Immature natural killer cell (primary cell): ENCODE data around the gene KCNA1. TPM values are rescaled to one million over a fixed set of nuclear protein-coding genes. Genes with fewer than 3 reads are reported as not detected.

Experiments used
- DNase-seq, 3 donors: peaks; one replicate each; pipeline ENCODE4 v3.0.0; 2022; ENCODE audit warnings: mixed read lengths in 1 of 3
- H3K27ac Mint-ChIP-seq, 6 donors: one replicate each; pipeline ENCODE4 v1.8.0; 2020; ENCODE audit warnings: mixed read lengths in 6 of 6, mild to moderate bottlenecking in 5 of 6, inconsistent platforms in 4 of 6, moderate library complexity in 3 of 6
- H3K27me3 Mint-ChIP-seq, 3 donors: one replicate each; pipeline ENCODE4 v1.8.0; 2020 to 2021; ENCODE audit warnings: low read depth in 3 of 3, mild to moderate bottlenecking in 3 of 3, mixed read lengths in 3 of 3, moderate library complexity in 3 of 3, inconsistent platforms in 1 of 3
- H3K36me3 Mint-ChIP-seq, 3 donors: one replicate each; pipeline ENCODE4 v1.8.0; 2020; ENCODE audit warnings: mixed read lengths in 3 of 3, inconsistent platforms in 2 of 3, mild to moderate bottlenecking in 2 of 3
- H3K4me1 Mint-ChIP-seq, 2 donors: one replicate each; pipeline ENCODE4 v1.8.0; 2020; ENCODE audit warnings: inconsistent platforms in 2 of 2, mild to moderate bottlenecking in 2 of 2, mixed read lengths in 2 of 2, moderate library complexity in 1 of 2
- H3K4me3 Mint-ChIP-seq, 5 donors: one replicate each; pipeline ENCODE4 v1.8.0; 2020; ENCODE audit warnings: mild to moderate bottlenecking in 5 of 5, mixed read lengths in 5 of 5, inconsistent platforms in 3 of 5, moderate library complexity in 3 of 5
- H3K9me3 Mint-ChIP-seq, 6 donors: one replicate each; pipeline ENCODE4 v1.8.0; 2020; ENCODE audit warnings: mild to moderate bottlenecking in 6 of 6, mixed read lengths in 6 of 6, inconsistent platforms in 4 of 6, moderate library complexity in 3 of 6
- polyA plus RNA-seq, 3 donors: library from polyadenylated mRNA; unstranded; fragments of 300-500 nt; fragmentation: Illumina TruSeq; gene quantifications; one replicate each; pipeline ENCODE4 v1.2.3, GENCODE V29; 2021

KCNA1 gene
- polyA plus RNA-seq, 3 donors from 2014 or later, result not detected

DNA sequence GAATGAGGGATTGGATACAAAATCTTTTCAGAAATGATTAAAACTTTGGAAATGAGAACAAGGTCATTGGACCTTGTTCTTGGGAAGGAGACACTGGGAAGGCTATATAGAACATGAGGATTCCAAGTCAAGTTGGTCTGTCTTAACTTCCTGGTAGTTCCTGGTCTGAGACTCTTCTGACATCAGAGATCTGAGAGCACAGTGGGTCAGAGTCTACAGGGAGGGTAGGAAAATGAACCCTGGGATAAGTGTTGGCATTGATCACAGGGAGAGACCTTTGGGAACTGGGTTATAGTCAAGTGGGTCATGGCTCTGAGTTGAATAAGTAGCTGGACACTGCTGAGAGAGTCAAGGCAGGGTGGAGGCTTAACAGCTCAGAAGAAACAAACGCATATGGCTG is 17.3 kb upstream of the KCNA1 start:
- H3K27me3 Mint-ChIP-seq, result peaks cover 1 to 17% (median 4%) of the 10 kb centered on the region in 3 donors
- H3K4me3 Mint-ChIP-seq, result no peak overlapping the region
- H3K36me3 Mint-ChIP-seq, result no peaks in the 10 kb centered on the region
- no peak overlapping the region for H3K27ac Mint-ChIP-seq
- DNase-seq, result no peak
- no peaks in the 10 kb centered on the region for H3K4me1 Mint-ChIP-seq
- no peaks in the 10 kb centered on the region for H3K9me3 Mint-ChIP-seq

- Mint-ChIP-seq H3K4me3 (no peak overlapping the region), H3K4me1 (no peaks in the 10 kb centered on the region), H3K9me3 (no peaks in the 10 kb centered on the region), H3K27ac (no peak overlapping the region), H3K27me3 (peaks cover under 1 to 13% (median 4%) of the 10 kb centered on the region in 3 donors), H3K36me3 (no peaks in the 10 kb centered on the region)
- no peak for DNase-seq
Observed at GRCh38 chr12:4894019-4894418, 15.7 kb upstream of the KCNA1 start.

DNA sequence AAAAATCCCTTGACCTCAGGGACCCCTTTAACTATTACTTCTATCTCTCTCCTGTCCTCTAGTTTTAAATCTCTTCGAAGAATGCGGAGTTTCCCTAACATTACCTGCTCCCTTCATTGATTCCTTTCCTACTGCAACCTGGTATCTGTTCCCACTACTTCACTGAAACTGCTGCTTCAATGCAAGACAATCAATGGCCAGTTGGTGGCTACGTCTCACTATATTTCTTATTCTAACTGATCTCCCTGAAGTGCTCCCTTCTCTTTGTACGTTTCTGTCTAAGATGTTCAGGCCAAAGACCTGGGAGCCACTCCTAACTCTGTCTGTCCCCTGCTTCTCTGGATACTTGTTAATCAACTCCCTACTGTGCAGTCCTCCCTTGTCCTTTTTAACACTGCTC is 10.3 kb upstream of the KCNA1 start:
- DNase-seq, result no peak
- Mint-ChIP-seq H3K4me1 (no peaks in the 10 kb centered on the region), H3K36me3 (no peaks in the 10 kb centered on the region), H3K27me3 (peaks cover 4 to 8% (median 5%) of the 10 kb centered on the region in 3 donors), H3K9me3 (no peaks in the 10 kb centered on the region), H3K4me3 (no peak overlapping the region), H3K27ac (no peak overlapping the region)

DNA sequence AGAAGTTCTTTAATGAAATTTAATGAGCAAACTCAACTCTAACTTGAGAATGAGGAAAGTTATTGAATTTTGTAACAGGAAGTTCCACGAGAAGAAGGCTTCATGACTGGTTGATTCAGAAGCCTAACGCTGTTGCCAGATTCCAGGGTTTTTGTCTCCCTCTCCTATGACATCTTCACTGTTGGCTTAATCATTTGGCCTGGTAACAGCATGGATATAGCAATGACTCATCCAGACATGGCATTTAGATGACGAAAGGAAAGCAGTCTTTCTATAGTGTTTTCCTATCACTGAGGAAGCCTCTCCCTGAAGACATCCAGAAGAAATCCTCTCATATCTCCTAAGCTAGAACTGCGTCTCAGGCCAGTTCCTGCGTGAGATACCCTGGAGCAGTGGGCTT is 9.4 kb upstream of the KCNA1 start:
- Mint-ChIP-seq H3K36me3 (no peaks in the 10 kb centered on the region), H3K27me3 (peaks cover 4 to 8% (median 5%) of the 10 kb centered on the region in 3 donors), H3K4me1 (no peaks in the 10 kb centered on the region), H3K9me3 (no peaks in the 10 kb centered on the region), H3K4me3 (no peak overlapping the region), H3K27ac (no peak overlapping the region)
- no peak for DNase-seq

GRCh38 chr12:4905316-4905715 is 4.4 kb upstream of the KCNA1 start:
- Mint-ChIP-seq H3K27me3 (peaks cover 6 to 9% (median 8%) of the 10 kb centered on the region in 3 donors), H3K36me3 (no peaks in the 10 kb centered on the region)
- DNase-seq, result no peak

DNA sequence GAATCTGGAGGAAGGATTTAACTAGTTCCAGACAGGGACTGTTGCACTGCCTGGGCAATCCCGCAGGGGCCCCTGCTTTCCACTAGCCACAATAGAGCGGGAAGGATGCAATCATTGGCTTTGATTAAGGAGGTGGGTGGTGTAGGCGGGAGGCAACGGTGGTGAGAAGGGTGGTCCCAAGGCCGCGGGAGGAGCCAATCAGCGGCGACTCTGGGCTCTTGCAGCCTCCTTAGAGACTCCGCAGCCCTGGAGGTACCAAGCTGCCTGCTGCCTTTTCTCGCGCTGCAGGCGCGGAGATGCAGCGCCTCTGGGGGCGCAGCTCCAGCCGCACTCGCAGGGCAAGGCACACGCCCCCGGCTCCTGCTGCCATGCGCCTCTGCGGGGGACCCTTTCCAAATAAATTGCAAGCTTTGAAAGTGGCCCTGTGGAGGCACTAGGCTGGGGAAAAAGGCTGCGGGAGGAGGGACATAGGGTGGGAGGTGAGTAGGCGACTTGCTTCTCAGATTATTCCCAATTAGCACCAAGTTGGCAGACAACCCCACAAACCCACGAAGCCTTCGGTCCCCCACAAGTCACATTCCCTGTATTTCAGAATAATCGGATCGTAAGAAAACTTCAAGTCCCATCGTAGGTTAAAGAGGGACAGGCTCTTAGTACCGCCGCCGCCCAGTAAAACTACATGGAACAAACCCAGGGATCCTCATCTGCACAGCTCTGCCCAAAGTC is 858 bp upstream of the KCNA1 start:
- Mint-ChIP-seq H3K9me3 (peaks cover 0 to 6% (median 0%) of the 10 kb centered on the region in 6 donors), H3K4me3 (peak overlapping the region in 4 of 5 donors; percentile 18 to 59 (median 38)), H3K36me3 (peaks cover 0 to 7% (median 7%) of the 10 kb centered on the region in 3 donors), H3K27ac (no peak overlapping the region), H3K4me1 (peaks cover 14 to 23% of the 10 kb centered on the region in 2 donors), H3K27me3 (peaks cover 5 to 19% (median 13%) of the 10 kb centered on the region in 3 donors)
- no peak for DNase-seq

More at GRCh38 chr12:4905316-4905715, 4.4 kb upstream of the KCNA1 start:
- peaks cover under 1 to 9% of the 10 kb centered on the region in 2 donors for H3K4me1 Mint-ChIP-seq
- H3K4me3 Mint-ChIP-seq, result no peak overlapping the region
- no peaks in the 10 kb centered on the region for H3K9me3 Mint-ChIP-seq
- H3K27ac Mint-ChIP-seq, result no peak overlapping the region

- Mint-ChIP-seq H3K27me3 (peaks cover 5 to 19% (median 13%) of the 10 kb centered on the region in 3 donors), H3K9me3 (peaks cover 0 to 6% (median 0%) of the 10 kb centered on the region in 6 donors), H3K27ac (no peak overlapping the region), H3K36me3 (peaks cover 0 to 7% (median 7%) of the 10 kb centered on the region in 3 donors), H3K4me1 (peaks cover 14 to 23% of the 10 kb centered on the region in 2 donors), H3K4me3 (peak overlapping the region in 1 of 5 donors; percentile 15)
- no peak for DNase-seq
Observed at GRCh38 chr12:4909410-4909733, 333 bp upstream of the KCNA1 start.

DNA sequence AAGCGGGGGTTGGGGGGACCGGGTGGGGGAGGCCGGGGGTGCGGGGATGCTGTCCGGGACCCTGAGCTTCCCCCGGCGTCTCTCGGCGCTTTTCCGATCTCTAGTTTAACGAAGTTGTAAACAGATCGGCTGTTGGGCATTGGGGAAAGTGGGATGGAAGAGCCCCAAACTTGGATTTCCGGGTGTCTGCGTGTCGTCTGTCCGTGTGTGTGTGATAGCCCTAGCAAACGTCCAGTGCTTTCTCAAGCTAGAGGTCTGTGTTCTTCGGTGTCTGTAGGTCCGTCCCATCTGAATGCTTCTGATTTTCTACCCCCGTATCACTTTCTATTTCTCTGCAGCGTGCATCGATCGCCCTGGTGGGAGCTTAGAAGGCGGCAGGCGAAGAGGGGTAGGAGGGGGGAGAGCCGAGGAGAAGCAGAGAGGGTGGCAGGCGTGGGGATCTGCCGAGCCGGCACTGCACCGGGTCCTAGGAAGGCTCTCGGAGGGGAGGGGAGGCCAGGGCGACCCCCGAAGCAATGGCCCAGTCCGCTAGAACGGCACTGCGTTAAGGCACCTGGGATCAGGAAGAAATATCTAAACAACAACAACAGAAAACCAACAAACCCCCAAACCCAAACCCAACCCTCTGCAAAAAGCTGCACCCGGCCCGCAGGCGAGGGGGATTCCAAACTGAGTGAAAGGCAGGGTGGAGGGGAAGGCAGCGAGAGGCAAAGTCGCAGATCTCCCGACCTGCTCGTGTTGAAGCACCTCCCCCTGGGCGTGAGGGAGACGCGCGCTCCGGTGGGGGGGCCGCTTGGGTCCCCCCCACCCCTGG is 1.0 kb downstream of the KCNA1 start:
- H3K27ac Mint-ChIP-seq, result peak overlapping the region in 1 of 6 donors; percentile 8
- H3K9me3 Mint-ChIP-seq, result peaks cover 0 to 6% (median 0%) of the 10 kb centered on the region in 6 donors
- H3K4me3 Mint-ChIP-seq, result peak overlapping the region; percentile 82 to 86 (median 84)
- DNase-seq, result no peak
- H3K27me3 Mint-ChIP-seq, result peaks cover 5 to 20% (median 13%) of the 10 kb centered on the region in 3 donors
- H3K4me1 Mint-ChIP-seq, result peaks cover 14 to 23% of the 10 kb centered on the region in 2 donors
- H3K36me3 Mint-ChIP-seq, result peaks cover 0 to 7% (median 7%) of the 10 kb centered on the region in 3 donors

GRCh38 chr12:4911316-4911994 is 1.8 kb downstream of the KCNA1 start:
- Mint-ChIP-seq H3K4me1 (peaks cover 14 to 23% of the 10 kb centered on the region in 2 donors), H3K9me3 (peaks cover 0 to 6% (median 0%) of the 10 kb centered on the region in 6 donors), H3K27ac (no peak overlapping the region), H3K27me3 (peaks cover 5 to 22% (median 13%) of the 10 kb centered on the region in 3 donors), H3K4me3 (peak overlapping the region; percentile 52 to 74 (median 64)), H3K36me3 (peaks cover 0 to 7% (median 7%) of the 10 kb centered on the region in 3 donors)
- DNase-seq, result no peak

DNA sequence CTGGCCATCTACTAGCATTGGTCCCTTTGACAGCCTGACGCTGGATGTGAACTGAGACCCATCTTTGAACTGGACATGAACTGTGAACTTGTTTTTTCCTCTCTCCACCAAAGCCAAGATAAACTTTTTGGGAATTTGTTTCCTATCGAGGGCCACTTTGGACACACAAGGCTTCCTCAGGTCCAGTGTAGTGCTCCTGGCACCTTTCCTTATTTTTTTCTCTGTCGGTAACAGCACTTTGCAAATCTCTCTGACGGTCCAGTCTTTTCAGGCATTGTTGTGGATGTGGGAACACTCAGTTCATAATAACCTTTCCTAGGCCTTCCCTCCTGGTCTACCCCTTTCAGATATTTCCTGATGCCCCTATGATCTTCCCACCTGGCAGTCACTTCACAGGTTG is 5.0 kb downstream of the KCNA1 start:
- no peak for DNase-seq
- H3K4me1 Mint-ChIP-seq, result peaks cover 14 to 18% of the 10 kb centered on the region in 2 donors
- peaks cover 3 to 27% (median 16%) of the 10 kb centered on the region in 3 donors for H3K27me3 Mint-ChIP-seq
- H3K27ac Mint-ChIP-seq, result no peak overlapping the region
- H3K9me3 Mint-ChIP-seq, result peaks cover 0 to 6% (median 0%) of the 10 kb centered on the region in 6 donors
- H3K36me3 Mint-ChIP-seq, result peaks cover 0 to 7% (median 7%) of the 10 kb centered on the region in 3 donors
- no peak overlapping the region for H3K4me3 Mint-ChIP-seq

- peaks cover 0 to 3% (median 0%) of the 10 kb centered on the region in 6 donors for H3K9me3 Mint-ChIP-seq
- H3K4me3 Mint-ChIP-seq, result no peak overlapping the region
- peaks cover 9 to 11% of the 10 kb centered on the region in 2 donors for H3K4me1 Mint-ChIP-seq
- H3K27ac Mint-ChIP-seq, result no peak overlapping the region
- peaks cover 0 to 7% (median 4%) of the 10 kb centered on the region in 3 donors for H3K36me3 Mint-ChIP-seq
- H3K27me3 Mint-ChIP-seq, result peaks cover 0 to 26% (median 14%) of the 10 kb centered on the region in 3 donors
- no peak for DNase-seq
Observed at GRCh38 chr12:4915752-4916151, 6.0 kb downstream of the KCNA1 start.

DNA sequence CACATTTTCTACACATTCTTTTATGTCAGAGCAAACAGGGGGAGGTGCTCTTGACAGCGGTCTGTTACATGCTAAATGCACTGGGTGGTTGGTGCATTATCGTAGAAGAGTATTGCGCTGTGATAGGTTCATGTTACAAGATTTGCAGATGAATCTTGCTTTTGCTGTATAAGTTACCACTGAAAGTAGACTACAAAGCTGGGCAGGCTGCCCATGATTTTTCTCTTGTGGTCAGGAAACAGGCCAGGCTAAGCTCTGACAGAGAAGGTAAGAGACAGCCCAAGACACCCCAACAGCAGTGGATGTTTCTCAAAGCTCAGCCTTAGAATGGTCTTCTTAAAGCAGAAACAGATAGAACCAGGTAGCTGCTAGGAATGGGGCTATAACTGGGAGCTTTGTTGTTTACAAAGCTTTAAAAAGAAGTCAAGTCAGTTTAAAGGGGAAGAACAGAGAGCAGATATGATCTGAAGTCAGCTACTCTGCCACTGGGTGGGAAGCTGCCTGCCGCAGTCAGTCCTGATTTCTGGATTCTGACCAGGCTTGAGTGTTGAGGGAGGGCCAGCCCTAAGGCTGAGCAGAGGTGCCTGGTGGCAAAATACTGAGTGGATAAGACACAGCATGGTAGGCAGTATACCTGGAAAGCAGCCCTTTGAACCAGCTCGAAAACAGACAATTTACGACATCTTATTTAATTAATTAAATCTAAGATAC is 9.4 kb downstream of the KCNA1 start:
- H3K27me3 Mint-ChIP-seq, result peaks cover 0 to 17% (median 6%) of the 10 kb centered on the region in 3 donors
- H3K4me1 Mint-ChIP-seq, result no peaks in the 10 kb centered on the region
- DNase-seq, result no peak
- no peak overlapping the region for H3K4me3 Mint-ChIP-seq
- no peaks in the 10 kb centered on the region for H3K36me3 Mint-ChIP-seq
- H3K27ac Mint-ChIP-seq, result no peak overlapping the region
- no peaks in the 10 kb centered on the region for H3K9me3 Mint-ChIP-seq

- Mint-ChIP-seq H3K36me3 (no peaks in the 10 kb centered on the region), H3K27ac (no peak overlapping the region), H3K4me1 (no peaks in the 10 kb centered on the region), H3K9me3 (peaks cover 0 to 2% (median 0%) of the 10 kb centered on the region in 6 donors), H3K27me3 (peaks cover 0 to 9% (median 3%) of the 10 kb centered on the region in 3 donors), H3K4me3 (no peak overlapping the region)
- DNase-seq, result no peak
Observed at GRCh38 chr12:4932576-4932975, 22.9 kb downstream of the KCNA1 start.
